Effector memory CD8-positive, alpha-beta T cell (primary cell): ENCODE results near the gene CNPY4.

Source experiments
- ATAC-seq: fragments of 150-1000 bp; cut with Tn5 transposase; replicated peaks from 2 replicates; pipeline ENCODE4 v1.10.0; 2021; ENCODE audit warnings: mild to moderate bottlenecking, moderate library complexity
- DNase-seq, 3 experiments: peaks; one replicate each; pipeline ENCODE4 v3.0.0; 2021
- H3K27ac Mint-ChIP-seq, 2 donors: one replicate each; pipeline ENCODE4 v1.8.0; 2022; ENCODE audit warnings: mild to moderate bottlenecking in 2 of 2, mixed read lengths in 2 of 2, moderate library complexity in 2 of 2
- H3K27me3 Mint-ChIP-seq, 2 donors: one replicate each; pipeline ENCODE4 v1.8.0; 2022; ENCODE audit warnings: mixed read lengths in 2 of 2
- H3K36me3 Mint-ChIP-seq: one replicate; pipeline ENCODE4 v1.8.0; 2022; ENCODE audit warnings: mild to moderate bottlenecking, moderate library complexity, mixed read lengths; ENCODE audit not compliant: insufficient read depth
- H3K4me1 Mint-ChIP-seq, 2 donors: one replicate each; pipeline ENCODE4 v1.8.0; 2022; ENCODE audit warnings: low read depth in 2 of 2, mixed read lengths in 2 of 2
- H3K4me3 Mint-ChIP-seq, 2 donors: one replicate each; pipeline ENCODE4 v1.8.0; 2022; ENCODE audit warnings: mild to moderate bottlenecking in 2 of 2, mixed read lengths in 2 of 2, moderate library complexity in 2 of 2
- H3K9me3 Mint-ChIP-seq, 2 donors: one replicate each; pipeline ENCODE4 v1.8.0; 2022; ENCODE audit warnings: mixed read lengths in 2 of 2

Gene CNPY4

DNA sequence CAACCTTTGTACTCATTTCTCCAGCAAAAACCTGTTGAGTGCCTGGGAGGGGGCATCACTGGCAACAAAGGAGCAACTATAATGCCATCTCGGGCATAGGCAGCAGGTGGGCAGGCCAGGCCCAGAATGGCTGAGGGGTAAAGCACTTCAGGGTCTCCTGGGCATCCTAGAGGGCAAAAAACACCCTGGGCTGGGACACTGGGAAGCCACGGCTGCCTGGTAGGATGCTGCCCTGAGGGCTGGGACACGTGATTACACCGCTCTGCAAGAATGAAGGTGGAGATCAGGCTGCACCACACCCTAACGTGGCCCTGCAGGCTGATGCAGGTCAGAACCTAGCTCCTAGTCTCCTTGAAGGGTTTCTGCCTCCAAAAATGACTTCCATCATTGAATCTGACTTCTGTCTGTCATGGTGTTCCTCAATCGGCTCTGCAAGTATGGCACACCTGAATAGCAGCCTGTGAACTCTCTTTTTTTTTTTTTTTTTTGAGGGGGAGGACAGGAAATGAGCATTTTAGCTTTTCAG, 43.6 kb downstream of the CNPY4 start:
- Mint-ChIP-seq H3K4me1 (peaks cover 27 to 39% of the 10 kb centered on the region in 2 donors), H3K4me3 (peak overlapping the region in 1 of 2 donors; percentile 54), H3K27ac (no peak overlapping the region), H3K9me3 (no peaks in the 10 kb centered on the region), H3K27me3 (peaks cover 24 to 32% of the 10 kb centered on the region in 2 donors), H3K36me3 (peaks cover 6% of the 10 kb centered on the region)
- no peak for DNase-seq
- ATAC-seq: no peak

DNA sequence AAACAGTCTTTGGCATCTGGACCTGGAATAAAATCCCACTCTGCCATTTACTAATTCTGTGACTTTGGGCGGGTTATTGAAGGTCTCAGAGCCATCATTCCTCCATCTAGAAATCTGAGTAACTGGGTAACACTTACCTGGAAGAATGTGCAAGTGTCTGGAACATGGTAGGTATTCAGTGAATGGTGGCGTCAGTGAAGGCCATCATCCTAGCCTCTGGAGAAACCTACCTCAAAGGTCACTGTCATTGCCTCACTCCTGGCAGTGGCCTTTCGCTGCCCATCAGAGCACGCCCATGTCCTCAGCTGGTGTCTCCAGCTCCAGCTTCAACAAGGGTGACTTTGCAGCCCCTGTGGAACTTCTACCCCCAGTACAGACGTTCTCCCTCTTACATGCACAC, 44.4 kb downstream of the CNPY4 start:
- ATAC-seq (no peak), DNase-seq (no peak)
- Mint-ChIP-seq H3K36me3 (peaks cover 6% of the 10 kb centered on the region), H3K4me1 (peaks cover 34 to 47% of the 10 kb centered on the region in 2 donors), H3K9me3 (no peaks in the 10 kb centered on the region), H3K27me3 (peaks cover 32 to 40% of the 10 kb centered on the region in 2 donors), H3K27ac (no peak overlapping the region), H3K4me3 (no peak overlapping the region)

GRCh38 chr7:100166317-100166940, 47.0 kb downstream of the CNPY4 start:
- Mint-ChIP-seq H3K27me3 (peaks cover 48 to 58% of the 10 kb centered on the region in 2 donors), H3K36me3 (peaks cover 2% of the 10 kb centered on the region), H3K9me3 (no peaks in the 10 kb centered on the region), H3K27ac (no peak overlapping the region), H3K4me1 (peaks cover 36 to 49% of the 10 kb centered on the region in 2 donors), H3K4me3 (peak overlapping the region; percentile 31 to 39)
- ATAC-seq (peak; percentile 44), DNase-seq (no peak)

DNA sequence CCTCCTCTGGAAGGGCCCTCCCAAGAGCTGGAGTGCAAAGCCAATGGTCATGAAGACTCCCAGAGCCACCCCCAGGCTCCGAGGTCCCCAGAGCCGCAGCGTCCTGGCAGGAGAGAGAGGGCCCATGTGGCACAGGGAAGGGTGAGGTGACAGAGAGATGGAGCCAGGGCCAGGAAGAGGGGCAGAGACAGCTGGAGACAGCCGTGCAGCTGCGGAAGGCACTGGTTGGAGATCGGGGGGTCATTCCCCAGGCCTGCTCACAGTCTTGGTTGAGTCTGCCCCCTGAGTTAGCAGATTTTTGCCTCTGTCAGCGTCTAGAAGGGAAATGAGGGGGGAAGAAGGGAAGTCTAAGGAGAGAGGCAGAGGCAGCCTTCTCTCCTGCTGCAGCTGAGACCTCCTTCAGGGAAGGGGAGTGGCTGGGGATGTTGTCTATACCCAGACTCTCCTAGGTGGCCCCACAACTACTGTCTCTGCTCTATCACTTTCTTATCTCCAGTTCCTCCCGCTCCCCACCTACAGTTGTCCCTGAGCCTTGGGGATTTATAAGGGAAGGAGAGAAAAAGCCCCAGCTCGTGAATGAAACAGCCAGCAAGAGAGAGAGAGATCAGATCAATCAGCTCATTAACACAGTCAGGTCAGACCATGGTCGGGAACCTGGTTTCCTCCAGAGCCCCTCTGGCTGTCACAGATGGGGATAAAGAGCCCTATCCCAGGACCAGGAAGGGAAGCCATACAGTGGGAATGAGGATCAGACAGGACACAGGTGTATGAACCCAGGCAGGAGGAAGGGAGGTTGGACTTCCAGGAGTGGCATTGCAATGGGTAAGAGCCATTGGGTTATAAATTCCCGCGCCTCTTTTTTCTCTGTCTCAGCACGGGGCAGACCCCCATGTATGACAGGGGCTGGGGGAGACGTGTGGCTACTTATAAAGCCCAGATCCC, 47.8 kb downstream of the CNPY4 start:
- H3K36me3 Mint-ChIP-seq: peaks cover 6% of the 10 kb centered on the region
- ATAC-seq (no peak), DNase-seq (no peak)
- H3K9me3 Mint-ChIP-seq: no peaks in the 10 kb centered on the region
- no peak overlapping the region for H3K27ac Mint-ChIP-seq
- H3K4me3 Mint-ChIP-seq: peak overlapping the region; percentile 74 to 76
- H3K4me1 Mint-ChIP-seq: peaks cover 39 to 49% of the 10 kb centered on the region in 2 donors
- peaks cover 48 to 58% of the 10 kb centered on the region in 2 donors for H3K27me3 Mint-ChIP-seq

DNA sequence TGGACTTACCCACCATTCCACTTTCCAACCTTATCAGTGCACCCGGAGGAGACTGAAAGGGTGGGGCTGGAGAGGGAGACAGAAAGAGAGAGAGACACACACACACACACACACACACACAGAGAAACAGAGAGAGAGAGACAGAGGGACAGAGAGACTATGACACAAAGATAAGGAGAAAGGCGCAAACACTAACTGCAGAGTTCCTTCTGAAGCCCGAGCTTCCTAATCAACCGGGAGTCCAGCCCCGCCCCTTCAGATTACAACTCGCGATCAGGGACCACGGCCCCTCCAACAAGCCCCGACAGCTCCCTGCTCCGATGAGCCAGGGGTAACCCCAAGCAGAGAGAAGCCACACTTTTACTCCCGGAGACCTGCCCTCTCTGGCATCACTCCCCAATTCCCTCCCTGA, 48.5 kb downstream of the CNPY4 start:
- ATAC-seq (no peak), DNase-seq (no peak)
- no peak overlapping the region for H3K27ac Mint-ChIP-seq
- peak overlapping the region; percentile 74 to 76 for H3K4me3 Mint-ChIP-seq
- H3K4me1 Mint-ChIP-seq: peaks cover 38 to 45% of the 10 kb centered on the region in 2 donors
- peaks cover 48 to 58% of the 10 kb centered on the region in 2 donors for H3K27me3 Mint-ChIP-seq
- H3K9me3 Mint-ChIP-seq: no peaks in the 10 kb centered on the region
- peaks cover 6% of the 10 kb centered on the region for H3K36me3 Mint-ChIP-seq

DNA sequence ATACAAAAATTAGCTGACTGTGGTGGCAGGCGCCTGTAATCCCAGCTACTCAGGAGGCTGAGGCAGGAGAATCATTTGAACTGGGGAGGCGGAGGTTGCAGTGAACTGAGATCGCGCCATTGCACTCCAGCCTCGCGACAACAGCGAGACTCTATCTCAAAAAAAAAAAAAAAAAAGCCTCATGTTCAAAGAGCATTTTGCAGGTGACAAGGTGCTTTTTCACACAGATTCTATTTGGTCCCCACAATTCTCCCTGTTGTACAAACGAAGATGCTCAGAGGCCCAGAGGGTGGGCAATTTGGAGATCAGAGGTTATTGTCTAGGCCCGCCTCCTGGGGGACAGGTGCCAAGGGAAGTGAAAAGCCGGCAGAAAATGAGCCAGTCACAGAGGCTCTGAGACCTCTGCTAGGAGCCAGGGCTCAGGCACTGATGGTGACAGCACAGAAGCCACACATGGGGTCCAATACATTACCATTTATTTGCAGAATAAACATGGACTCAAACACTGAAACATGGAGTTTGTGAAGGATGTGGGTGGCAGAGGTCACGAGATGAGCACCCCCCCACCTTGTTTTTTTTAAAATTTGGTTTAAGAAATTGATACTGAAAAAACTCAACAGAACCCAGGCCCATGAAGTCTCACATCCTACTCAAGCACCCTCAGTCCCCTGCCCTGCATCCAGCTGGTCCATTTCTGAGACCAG, 49.9 kb downstream of the CNPY4 start:
- Mint-ChIP-seq H3K9me3 (no peaks in the 10 kb centered on the region), H3K4me1 (peaks cover 30 to 37% of the 10 kb centered on the region in 2 donors), H3K27ac (no peak overlapping the region), H3K27me3 (peaks cover 48 to 68% of the 10 kb centered on the region in 2 donors), H3K36me3 (peaks cover 9% of the 10 kb centered on the region), H3K4me3 (peak overlapping the region; percentile 74 to 76)
- no peak for DNase-seq
- no peak for ATAC-seq

DNA sequence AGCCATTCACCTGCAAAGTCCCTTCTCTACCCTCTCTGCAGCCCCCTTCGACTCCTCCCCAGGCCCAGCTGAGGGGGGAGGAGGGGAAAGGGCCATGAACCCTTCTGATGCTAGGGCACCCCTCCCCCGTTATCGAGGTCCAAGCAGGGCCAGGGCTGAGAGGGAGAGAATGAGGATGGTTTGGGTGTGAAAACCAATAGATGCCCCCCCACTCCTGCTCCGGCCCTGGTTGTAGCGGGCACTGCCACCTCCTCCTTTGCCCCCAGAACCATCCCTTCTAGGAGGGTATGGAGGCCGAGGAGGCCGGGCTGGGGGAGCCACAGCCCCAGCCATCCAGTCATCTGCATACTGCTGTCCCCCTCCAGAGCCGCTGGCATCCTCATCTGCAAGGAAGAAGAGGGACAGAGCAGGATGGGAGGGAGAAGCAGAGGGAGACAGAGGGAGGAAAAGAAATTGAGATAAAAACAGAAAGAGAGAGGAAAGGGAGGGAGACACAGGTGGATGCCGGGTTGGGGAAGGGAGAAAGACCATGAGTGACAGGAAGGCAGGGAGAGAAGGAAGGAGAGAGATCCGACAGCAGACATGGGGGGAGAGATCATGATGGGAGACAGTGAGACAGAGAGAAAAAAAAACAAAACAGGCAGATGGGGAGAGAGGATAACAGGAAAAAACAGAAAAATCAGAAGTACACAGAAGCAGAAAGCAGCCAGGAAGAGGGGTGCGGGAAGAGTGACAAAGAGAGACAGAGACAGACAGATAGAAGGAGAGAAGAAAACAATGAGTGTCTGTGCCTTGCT, 50.9 kb downstream of the CNPY4 start:
- DNase-seq: no peak
- peaks cover 30 to 37% of the 10 kb centered on the region in 2 donors for H3K4me1 Mint-ChIP-seq
- H3K27ac Mint-ChIP-seq: no peak overlapping the region
- no peaks in the 10 kb centered on the region for H3K9me3 Mint-ChIP-seq
- peaks cover 48 to 63% of the 10 kb centered on the region in 2 donors for H3K27me3 Mint-ChIP-seq
- H3K4me3 Mint-ChIP-seq: peak overlapping the region; percentile 38 to 74
- peaks cover 9% of the 10 kb centered on the region for H3K36me3 Mint-ChIP-seq
- no peak for ATAC-seq

DNA sequence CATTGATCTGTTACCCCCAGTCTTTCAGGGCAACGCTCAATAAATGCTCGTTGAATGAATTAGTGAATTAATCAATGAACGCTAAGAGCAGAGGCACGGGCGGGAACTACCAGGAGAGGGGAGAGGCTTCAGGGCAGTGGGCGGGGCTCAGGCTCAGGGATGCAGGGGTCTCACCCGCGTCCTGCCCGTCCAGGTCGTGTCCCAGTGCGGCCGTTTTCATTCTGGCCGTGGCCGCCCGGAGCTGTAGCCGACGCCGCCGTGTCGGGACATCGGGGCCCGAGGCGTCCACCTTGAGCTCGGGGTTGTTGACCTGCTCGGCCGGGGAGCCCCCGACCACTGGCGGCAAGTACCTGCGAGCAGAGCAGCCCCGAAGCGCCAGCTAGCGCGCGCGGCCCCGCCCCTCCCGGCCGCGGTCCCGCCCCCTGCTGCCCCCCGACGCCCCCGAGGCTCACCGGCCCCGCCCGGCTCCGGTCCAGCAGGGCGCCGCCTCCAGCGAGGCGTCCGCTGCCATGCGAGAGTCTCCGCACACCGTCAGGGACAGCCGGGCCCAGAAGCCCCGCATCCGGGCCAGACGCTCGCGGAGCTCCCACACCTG, 51.8 kb downstream of the CNPY4 start:
- no peak for DNase-seq
- peak; percentile 68 for ATAC-seq
- Mint-ChIP-seq H3K27ac (no peak overlapping the region), H3K9me3 (no peaks in the 10 kb centered on the region), H3K27me3 (peaks cover 42 to 54% of the 10 kb centered on the region in 2 donors), H3K4me1 (peaks cover 30 to 34% of the 10 kb centered on the region in 2 donors), H3K4me3 (peak overlapping the region; percentile 38 to 74), H3K36me3 (peaks cover 9% of the 10 kb centered on the region)

DNA sequence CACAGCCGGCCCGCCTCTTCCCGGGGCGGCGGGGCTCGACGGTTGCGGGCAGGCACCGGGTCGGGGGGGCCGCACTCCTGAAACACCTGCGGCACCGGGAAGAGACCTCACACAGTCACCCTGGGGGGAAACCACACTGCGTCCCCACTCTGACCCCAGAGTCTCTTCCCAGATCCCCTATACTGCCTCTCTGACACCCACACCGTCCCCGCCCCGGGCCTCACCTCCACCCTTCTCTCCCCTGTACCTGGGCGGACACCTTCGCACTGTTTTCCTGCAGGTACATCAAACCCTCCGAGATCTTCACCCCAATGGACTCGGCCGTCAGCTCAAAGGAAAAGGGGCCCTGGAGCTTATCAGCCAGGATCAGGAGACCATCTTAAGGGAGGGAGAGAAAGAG, 52.4 kb downstream of the CNPY4 start:
- H3K27me3 Mint-ChIP-seq: peaks cover 36 to 48% of the 10 kb centered on the region in 2 donors
- H3K4me3 Mint-ChIP-seq: peak overlapping the region; percentile 70 to 78
- H3K9me3 Mint-ChIP-seq: no peaks in the 10 kb centered on the region
- no peak overlapping the region for H3K27ac Mint-ChIP-seq
- H3K4me1 Mint-ChIP-seq: peaks cover 29 to 33% of the 10 kb centered on the region in 2 donors
- DNase-seq: no peak
- peaks cover 12% of the 10 kb centered on the region for H3K36me3 Mint-ChIP-seq
- peak; percentile 52 for ATAC-seq

DNA sequence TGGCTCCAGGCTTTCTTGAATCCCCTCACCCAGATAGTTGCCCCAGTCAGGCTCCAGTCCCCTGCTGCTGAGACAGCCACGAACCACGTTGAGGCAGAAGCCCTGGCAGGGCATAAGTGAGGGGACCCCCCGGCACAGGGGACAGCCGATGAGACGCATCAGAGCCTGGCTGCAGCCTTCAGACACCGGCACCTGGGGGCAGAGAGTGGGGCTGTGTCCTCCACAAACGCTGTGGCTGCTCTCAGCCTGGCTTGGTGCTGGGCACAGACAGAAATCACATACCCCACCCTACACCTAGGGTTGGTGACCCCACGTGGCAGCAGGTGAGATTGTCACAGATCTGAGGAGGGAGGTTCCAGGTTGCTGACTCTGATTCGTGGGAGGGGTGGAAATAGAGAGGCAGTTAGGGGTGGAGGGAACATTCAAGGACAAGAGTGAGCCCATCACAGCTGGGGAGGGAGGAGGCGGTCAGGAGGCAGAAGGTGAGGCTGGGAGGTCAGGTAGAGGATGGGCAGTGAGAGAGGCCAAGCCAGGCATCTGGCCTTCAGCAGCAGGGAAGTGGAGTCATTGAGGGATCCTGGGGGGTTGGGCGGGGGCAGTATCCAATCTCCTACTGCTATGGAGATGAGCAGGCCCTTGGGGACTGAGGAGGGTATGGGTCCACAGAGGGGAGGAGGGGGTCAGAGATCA, 54.5 kb downstream of the CNPY4 start:
- peaks cover 15 to 27% of the 10 kb centered on the region in 2 donors for H3K27me3 Mint-ChIP-seq
- H3K27ac Mint-ChIP-seq: no peak overlapping the region
- ATAC-seq: no peak
- DNase-seq: no peak
- no peaks in the 10 kb centered on the region for H3K9me3 Mint-ChIP-seq
- H3K4me1 Mint-ChIP-seq: peaks cover 14 to 22% of the 10 kb centered on the region in 2 donors
- H3K4me3 Mint-ChIP-seq: no peak overlapping the region
- H3K36me3 Mint-ChIP-seq: peaks cover 10% of the 10 kb centered on the region

GRCh38 chr7:100174582-100174981, 55.1 kb downstream of the CNPY4 start:
- DNase-seq: no peak
- H3K27me3 Mint-ChIP-seq: peaks cover 14 to 25% of the 10 kb centered on the region in 2 donors
- no peak for ATAC-seq
- no peak overlapping the region for H3K27ac Mint-ChIP-seq
- H3K4me3 Mint-ChIP-seq: no peak overlapping the region
- no peaks in the 10 kb centered on the region for H3K9me3 Mint-ChIP-seq
- H3K36me3 Mint-ChIP-seq: peaks cover 10% of the 10 kb centered on the region
- H3K4me1 Mint-ChIP-seq: peaks cover 14 to 22% of the 10 kb centered on the region in 2 donors
